Measurements from ENCODE around the gene FRMPD2.

DNA sequence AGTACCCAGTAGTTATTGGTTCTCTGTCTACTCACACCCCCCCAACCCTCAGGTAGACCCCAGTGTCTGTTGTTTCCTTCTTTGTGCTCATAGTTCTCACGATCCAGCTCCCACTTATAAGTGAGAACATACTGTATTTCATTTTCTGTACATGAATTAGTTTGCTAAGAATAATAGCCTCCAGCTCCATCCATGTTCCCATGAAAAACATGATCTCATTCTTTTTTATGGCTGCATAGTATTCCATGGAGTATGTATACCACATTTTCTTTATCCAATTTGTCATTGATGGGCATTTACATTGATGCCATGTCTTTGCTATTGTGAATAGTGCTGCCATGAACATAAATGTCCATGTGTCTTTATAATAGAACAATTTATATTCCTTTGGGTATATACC lies 2.6 kb upstream of the FRMPD2 start:
- TF ChIP-seq, protein P1, sequence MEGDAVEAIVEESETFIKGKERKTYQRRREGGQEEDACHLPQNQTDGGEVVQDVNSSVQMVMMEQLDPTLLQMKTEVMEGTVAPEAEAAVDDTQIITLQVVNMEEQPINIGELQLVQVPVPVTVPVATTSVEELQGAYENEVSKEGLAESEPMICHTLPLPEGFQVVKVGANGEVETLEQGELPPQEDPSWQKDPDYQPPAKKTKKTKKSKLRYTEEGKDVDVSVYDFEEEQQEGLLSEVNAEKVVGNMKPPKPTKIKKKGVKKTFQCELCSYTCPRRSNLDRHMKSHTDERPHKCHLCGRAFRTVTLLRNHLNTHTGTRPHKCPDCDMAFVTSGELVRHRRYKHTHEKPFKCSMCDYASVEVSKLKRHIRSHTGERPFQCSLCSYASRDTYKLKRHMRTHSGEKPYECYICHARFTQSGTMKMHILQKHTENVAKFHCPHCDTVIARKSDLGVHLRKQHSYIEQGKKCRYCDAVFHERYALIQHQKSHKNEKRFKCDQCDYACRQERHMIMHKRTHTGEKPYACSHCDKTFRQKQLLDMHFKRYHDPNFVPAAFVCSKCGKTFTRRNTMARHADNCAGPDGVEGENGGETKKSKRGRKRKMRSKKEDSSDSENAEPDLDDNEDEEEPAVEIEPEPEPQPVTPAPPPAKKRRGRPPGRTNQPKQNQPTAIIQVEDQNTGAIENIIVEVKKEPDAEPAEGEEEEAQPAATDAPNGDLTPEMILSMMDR (IDR thresholded peaks at IDR 0.05) = no peak
- TF ChIP-seq POLR2A (IDR thresholded peaks at IDR 0.05) = no peak

Measured in adrenal gland (tissue), 5 donors.